SK-N-DZ (cell line): ENCODE results near the gene ZRANB3. TPM values are rescaled to one million over a fixed set of nuclear protein-coding genes. Genes with fewer than 3 reads are reported as not detected.
A peak's percentile ranks its signal among the peaks of the same experiment; 100 is the strongest.
"Not testable (repeated sequence)": the region's sequence is repeated elsewhere in the genome, so short reads cannot be mapped to it uniquely, and the experiment has no call there.

Source experiments
- DNase-seq: peaks from one replicate; pipeline ENCODE4 v3.0.0-alpha.2; 2015; ENCODE audit warnings: low spot score
- polyA plus RNA-seq, 2 experiments: library from polyadenylated mRNA; depleted of rRNA; stranded (reverse); fragments of >200 nt; gene quantifications; 2 replicates each; pipeline ENCODE4 v1.2.3, GENCODE V29; 2014

The ZRANB3 gene
- 7.5 and 10.5 TPM in 2 replicates for polyA plus RNA-seq (2014; cell fraction: cytosol; rRNA removed)
- polyA plus RNA-seq (2014; cell fraction: nucleus; rRNA removed) = 5.4 and 6.5 TPM in 2 replicates

GRCh38 chr2:135530313-135531230, at the start of gene ZRANB3:
Gene ZRANB3 (minus strand): TSS chr2:135531218.
- peak; percentile 97 for DNase-seq

DNA sequence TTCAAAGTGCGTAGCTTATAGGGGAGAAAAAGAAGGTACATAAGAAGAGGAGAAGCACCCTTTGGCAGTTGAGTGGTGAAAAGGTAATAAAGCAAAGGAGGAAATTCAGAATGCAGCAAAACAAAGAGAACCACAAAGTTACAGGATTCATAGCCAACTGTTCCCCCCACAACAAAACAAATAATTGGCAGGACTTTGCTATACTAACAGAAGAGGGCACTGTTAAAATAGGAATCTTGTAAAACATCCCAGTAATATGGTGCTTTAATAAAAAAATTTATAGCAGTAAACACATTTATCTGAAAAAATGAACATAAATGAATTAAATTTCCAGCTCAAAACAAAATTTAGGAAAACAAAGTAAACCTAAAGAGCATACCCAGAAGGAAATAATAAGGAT, 42.6 kb upstream of the ZRANB3 start:
- no peak for DNase-seq

- no peak for DNase-seq
Observed at GRCh38 chr2:135570884-135571283, 39.9 kb upstream of the ZRANB3 start.

- no peak for DNase-seq
Observed at GRCh38 chr2:135563793-135564192, 32.8 kb upstream of the ZRANB3 start.

DNA sequence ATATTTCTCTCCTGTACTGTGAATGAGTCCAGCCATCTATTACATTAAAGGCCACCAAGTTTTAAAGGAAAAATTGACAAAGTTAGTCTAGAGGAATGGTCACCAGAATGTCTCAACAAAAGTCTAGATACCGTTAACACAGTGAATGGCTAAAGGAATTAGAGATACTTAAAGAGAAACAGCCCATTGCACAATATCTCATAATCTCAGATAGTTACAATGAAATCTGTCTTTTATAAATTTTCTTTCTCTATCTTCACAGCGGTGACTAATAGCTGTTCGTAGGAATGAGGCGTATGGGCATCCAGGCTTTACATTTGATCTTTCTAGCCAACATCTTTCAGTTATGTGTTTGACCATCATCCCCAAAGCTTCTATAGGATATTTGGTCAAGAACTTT, 30.9 kb upstream of the ZRANB3 start:
- DNase-seq = no peak

DNA sequence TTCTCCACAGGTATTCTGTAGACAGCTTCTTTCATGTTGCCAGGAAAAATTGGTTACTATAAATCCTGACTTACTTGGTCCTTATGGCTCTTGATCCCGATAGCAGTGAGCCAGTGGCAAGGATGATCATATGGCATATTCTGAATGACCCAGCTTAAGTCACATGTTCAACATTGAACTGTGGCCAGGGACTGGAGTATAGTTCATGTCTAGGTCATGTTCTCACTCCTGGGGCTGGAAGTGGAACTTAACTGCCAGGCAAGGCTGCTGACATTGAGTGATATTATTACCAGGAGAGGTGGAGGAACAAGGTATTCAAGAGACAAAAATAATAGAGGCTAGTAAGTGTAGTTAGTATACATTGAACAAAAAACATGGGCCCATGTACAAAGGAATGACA, 26.5 kb upstream of the ZRANB3 start:
- DNase-seq = no peak

- no peak for DNase-seq
Observed at GRCh38 chr2:135555311-135555710, 24.3 kb upstream of the ZRANB3 start.

DNA sequence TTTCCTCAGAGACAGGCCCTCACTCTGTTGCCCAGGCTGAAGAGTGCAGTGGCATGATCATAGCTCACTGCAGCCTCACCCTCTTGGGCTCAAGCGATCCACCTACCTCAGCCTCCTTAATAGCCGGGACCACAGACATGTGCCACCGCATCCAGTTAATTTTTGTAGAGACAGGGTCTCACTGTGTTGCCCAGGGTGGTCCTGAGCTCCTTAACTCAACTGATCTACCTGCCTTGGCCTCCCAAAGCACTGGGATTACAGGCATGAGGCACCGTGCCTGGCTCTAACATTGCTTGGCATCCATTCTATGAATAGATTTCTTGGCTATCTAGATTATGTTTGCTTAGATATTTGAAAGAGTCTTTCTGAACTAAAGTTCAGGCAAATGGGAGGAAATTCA, 21.9 kb upstream of the ZRANB3 start:
- no peak for DNase-seq

DNA sequence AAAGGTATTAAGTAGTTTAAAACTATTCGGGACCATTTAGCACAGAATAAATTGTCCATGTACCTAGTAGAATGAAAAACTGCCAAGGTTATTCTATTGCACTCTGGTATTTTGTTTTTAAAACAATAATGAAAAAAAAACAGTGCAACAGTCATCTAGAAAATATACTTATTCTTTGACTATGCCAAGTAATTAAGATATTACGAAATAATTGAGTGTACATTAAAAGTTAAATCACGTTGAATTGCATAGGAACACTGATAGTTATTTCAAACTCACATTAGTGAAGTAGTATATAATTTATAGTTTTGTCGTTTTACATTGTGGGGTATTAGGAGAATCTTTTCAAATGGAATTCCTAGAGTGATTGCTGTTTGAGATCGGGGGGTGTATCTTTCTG, 20.3 kb upstream of the ZRANB3 start:
- DNase-seq = no peak

DNA sequence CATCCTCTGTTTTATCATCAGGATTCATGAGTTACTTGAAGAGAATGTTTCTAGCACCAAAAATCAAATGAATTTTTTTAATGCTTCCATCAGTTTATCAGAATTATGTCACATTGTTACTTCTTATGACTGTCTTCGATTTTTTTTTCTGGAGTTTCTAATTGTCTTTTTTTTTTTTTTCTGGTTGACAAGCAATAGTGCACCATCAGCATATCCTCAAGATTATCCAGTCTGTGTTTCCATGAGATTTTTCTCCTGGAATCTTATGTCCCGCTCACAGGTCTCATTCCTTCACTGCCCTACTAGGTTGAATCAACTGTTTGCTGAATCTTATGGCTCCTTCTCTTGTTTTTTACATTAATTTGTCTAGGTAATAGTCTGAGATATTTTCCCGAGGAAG, 16.3 kb upstream of the ZRANB3 start:
- no peak for DNase-seq

GRCh38 chr2:135546436-135546835, 15.4 kb upstream of the ZRANB3 start:
- DNase-seq = peak; percentile 21

- DNase-seq = not testable (repeated sequence)
Observed at GRCh38 chr2:135533545-135533944, 2.5 kb upstream of the ZRANB3 start.

DNA sequence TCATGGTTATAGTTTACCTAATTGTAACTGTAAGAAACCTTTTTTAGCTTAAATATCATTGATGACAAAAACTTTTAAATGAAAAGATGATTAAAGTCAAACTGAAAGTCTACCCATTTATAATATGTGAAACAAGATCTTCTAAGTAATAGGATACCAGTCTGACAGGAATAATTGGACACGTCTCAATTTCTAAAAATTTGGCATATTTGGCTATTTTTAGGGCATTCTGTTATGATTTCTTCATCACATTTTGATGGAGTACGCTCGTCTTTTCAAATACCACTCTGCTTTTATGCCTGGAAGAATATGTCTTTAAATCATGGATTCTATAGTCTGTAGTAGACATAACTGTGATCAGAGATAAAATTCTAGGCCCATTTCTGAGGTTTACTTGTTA, 1.6 kb upstream of the ZRANB3 start:
- DNase-seq = no peak

GRCh38 chr2:135531231-135532197, 496 bp upstream of the ZRANB3 start, which contains the start of gene R3HDM1:
Gene R3HDM1 (plus strand): TSS chr2:135531484. CDS start chr2:135604846, 73,362 bp downstream.
- DNase-seq = peak; percentile 100

- no peak for DNase-seq
Observed at GRCh38 chr2:135528006-135528405, 3.0 kb downstream of the ZRANB3 start.

DNA sequence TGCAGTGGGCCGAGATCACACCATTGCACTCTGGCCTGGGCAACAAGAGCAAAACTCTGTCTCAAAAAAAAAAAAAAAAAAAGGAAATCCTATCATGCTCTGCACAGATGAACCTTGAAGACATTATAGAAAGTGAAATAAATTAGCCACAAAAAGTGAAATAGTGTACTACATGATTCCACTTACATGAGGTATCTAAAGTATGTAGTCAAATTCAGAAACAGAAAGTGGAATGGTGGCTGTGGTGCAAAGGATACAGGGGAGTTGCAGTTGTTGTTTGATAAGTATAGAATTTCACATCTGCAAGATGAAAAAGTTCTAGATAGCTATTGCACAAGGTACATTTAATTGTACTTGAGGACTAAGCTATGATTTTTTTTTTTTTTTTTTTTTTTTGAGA, 5.2 kb downstream of the ZRANB3 start:
- DNase-seq = no peak

DNA sequence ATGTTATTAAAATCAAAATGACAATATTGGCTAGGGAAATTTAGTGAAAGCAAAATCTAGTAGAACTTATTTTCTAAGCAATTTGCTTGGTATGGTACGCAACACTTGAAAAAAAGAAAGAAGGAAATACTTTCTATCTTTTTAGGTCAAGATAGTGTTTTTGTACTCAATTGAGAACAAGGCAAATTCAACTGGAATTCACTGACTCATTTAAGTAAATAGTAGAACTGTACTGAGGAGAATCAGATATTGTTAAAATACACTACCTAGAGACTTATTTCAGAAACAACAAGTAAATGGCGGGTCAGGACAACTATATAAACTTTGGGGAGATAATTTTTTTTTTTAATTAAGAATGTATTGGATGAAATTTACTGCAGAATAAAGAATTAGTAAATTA, 18.9 kb downstream of the ZRANB3 start:
- DNase-seq = no peak

DNA sequence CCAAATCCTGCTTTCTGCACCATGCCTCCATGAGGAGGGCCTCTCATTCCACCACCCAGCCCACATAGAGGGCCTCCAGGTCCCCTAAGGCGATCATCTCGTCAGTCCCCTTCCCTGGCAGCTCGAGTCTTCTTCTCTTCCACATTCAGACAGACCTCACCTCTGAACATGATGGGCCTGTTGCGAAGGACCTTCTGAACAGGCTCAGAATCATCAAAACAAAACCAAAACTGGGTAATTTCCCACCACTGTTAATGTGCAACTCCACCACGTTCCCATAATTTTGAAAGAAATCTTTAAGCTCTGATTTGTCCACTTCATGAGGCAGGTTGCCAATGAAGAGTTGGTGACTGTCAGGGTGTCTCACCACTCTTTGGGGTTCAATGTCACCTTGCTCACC, 20.4 kb downstream of the ZRANB3 start:
- DNase-seq = no peak

DNA sequence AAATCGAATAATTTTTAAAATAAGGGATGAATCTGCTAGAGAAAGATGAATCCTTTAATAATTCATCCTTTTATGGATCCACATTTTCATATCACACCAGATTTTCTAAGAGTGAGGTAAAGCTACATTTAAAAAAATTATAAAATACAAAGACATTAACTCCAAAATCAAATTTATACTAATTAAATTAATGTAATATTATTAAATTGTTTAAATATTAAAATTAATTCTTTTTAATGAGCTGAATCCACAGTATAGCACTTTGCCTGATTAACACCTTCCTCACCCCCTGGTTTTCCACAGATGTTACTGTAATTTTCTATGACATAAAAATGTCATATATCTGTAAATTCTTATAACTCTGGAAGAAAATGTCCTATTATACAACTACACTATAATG, 26.2 kb downstream of the ZRANB3 start:
- no peak for DNase-seq

- DNase-seq = not testable (repeated sequence)
Observed at GRCh38 chr2:135498588-135498987, 32.4 kb downstream of the ZRANB3 start.

GRCh38 chr2:135494917-135495316, 36.1 kb downstream of the ZRANB3 start:
- no peak for DNase-seq

DNA sequence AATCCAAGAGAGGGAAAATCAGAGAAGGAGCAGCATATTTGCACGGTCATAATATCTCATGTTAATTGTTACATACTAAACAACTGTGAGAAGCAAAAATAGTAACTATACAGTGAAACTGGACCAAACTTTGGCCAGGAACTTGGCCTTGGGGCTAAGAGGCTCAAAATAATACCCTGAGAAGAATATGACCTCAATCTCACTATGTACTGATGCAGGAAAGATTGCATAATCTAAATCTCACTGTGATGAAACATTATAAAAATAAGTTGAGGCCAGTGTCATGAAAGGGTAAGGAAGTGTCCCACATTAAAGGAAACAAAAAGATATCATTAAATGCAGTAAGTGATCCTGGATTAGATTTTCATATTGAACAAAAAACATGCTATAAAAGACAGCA, 36.5 kb downstream of the ZRANB3 start:
- no peak for DNase-seq
